ENCODE data around the gene OR2T2.
"Not testable (repeated sequence)": the region's sequence is repeated elsewhere in the genome, so short reads cannot be mapped to it uniquely, and the experiment has no call there.

Gene OR2T2
- long read RNA-seq, donor 1: 0 reads
- long read RNA-seq, donor 2: 0 reads
- long read RNA-seq, donor 3: 0 reads
- long read RNA-seq, donor 4: 0 reads
- long read RNA-seq, donor 5: 0 reads
- long read RNA-seq, donor 6: 0 reads
- long read RNA-seq, donor 7: 0 reads
- long read RNA-seq, donor 8: 0 reads

- DNase-seq: not testable (repeated sequence)
Measured at GRCh38 chr1:248445399-248445798, at the start of gene OR2T2. OR2T2 (plus strand) TSS chr1:248445637; CDS start chr1:248452798, 7,161 bp downstream.

DNA sequence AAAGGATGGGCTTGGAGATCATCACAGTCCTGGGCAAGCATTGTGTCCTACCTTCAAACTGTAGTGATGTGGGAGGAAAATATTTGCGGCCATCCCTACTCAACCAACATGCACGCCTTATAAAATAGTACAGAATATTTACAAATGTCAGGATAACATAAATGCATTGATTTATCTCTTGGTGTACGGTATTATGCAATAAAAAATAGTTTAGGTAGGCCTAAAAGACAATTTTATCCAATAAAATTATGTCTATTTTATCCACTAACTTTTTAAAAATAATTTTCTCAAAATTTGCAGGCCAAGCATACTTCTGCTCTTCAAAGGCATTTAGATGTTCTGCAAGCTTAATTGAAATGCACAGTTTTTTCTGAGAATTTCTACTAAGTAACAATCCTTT is 42.7 kb upstream of the OR2T2 start, which contains the start of gene OR2T1:
OR2T1 (plus strand) TSS at position 301 of the 400 bp plus-strand sequence. CDS start 3,100 bp downstream, outside the sequence.
- DNase-seq: no peak

- DNase-seq: no peak
Measured at GRCh38 chr1:248404024-248404423, 41.4 kb upstream of the OR2T2 start.

- DNase-seq: no peak
Measured at GRCh38 chr1:248406721-248407692, 38.4 kb upstream of the OR2T2 start.

- no peak for DNase-seq
Measured at GRCh38 chr1:248416226-248416625, 29.2 kb upstream of the OR2T2 start.

GRCh38 chr1:248417854-248418253 is 27.6 kb upstream of the OR2T2 start:
- DNase-seq: no peak

- no peak for DNase-seq
Measured at GRCh38 chr1:248421384-248421783, 24.1 kb upstream of the OR2T2 start.

- DNase-seq: not testable (repeated sequence)
Measured at GRCh38 chr1:248427526-248428191, 17.8 kb upstream of the OR2T2 start.

DNA sequence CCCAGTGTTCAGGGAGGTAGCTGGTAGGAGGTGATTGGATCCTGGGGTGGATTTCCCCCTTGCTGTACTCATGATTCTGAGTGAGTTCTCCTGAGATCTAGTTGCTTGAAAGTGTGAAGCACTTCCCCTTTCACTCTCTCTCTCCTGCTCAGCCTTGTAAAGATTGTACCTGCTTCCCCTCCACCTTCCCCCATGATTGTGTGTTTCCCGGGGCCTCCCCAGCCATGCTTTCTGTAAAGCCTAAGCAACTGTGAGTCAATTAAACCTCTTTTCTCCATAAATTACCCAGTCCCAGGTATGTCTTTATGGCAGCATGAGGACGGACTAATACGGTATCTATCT is 17.3 kb upstream of the OR2T2 start:
- not testable (repeated sequence) for DNase-seq

DNA sequence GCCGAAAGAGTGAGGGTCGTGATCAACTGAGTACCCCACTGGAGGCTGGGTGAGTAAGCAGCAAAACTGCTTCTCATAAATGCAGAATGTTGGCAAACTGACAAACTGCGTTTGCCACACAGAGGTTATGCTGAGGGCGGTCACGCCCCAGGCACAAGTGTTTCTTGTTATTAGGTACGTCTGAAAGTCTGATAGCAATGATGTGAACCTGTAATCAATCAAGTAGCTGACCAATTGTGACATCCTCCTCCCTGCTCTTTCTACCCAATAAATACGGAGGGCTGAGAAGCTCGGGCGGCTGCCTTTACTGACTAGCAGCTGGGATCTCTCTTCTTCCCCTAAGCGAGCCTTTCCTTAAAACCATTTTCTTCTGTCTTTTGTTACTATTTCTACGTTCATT is 13.8 kb upstream of the OR2T2 start:
- DNase-seq: not testable (repeated sequence)

DNA sequence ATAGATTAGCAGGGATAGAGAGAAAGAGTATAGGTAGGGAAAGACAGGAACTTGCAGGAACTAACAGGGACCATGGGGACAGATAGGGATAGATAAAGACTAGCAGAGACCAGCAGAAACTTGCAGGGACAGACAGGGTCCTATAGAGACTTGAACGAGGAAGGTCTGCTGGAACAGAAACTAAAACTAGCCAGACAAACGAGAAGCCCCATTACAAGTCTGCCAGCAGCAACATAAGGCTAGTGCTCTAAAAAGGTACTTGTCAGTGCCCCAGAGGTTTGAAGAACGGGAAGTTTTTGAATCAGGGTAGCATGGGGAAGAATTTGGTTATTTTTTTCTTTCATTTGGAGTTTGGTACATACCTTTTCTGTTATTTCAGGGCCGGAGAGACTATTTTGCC is 13.2 kb upstream of the OR2T2 start:
- DNase-seq: not testable (repeated sequence)

- DNase-seq: not testable (repeated sequence)
Measured at GRCh38 chr1:248433811-248434415, 11.5 kb upstream of the OR2T2 start.

- DNase-seq: not testable (repeated sequence)
Measured at GRCh38 chr1:248434913-248435312, 10.5 kb upstream of the OR2T2 start.

DNA sequence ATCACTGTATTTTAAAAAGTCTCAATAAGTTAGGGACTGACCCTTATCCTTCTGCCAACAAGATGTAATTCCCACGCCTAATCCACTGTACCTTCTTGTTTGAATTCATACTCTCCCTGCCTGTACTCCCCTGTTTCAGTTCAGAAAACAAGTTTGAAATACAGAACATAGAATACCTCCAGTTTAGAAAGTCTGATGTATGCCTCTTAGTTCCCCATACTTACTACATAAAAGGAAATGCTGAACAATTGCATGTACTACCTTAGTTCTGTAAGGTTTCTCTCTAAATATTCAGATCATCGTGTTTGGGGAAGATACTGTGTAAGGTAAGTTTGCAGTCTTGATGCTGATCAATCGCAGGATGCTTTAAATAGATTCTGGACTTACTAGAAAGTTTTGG is 9.1 kb upstream of the OR2T2 start:
- DNase-seq: not testable (repeated sequence)

DNA sequence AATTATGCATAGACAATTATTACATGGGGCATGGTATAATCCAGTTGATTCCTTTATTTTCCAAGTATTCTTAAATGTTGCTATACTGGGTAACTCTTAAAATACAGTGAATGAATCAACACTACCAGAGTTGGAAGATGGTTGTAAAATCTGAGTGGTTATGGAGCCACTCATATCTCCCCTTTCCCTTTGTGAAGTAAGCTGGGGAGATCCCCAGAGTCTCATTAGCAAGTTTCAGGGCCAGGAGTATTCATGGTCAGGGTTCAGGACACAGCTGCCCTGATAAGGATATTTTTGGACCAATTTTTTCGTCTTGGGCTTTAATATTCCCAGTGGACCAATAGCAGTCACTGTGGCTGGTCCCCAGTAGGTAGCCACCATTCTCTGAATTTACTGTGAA is 6.8 kb upstream of the OR2T2 start:
- DNase-seq: not testable (repeated sequence)

GRCh38 chr1:248439283-248439682 is 6.2 kb upstream of the OR2T2 start:
- DNase-seq: not testable (repeated sequence)

GRCh38 chr1:248442500-248443277 is 2.7 kb upstream of the OR2T2 start:
- DNase-seq: not testable (repeated sequence)

DNA sequence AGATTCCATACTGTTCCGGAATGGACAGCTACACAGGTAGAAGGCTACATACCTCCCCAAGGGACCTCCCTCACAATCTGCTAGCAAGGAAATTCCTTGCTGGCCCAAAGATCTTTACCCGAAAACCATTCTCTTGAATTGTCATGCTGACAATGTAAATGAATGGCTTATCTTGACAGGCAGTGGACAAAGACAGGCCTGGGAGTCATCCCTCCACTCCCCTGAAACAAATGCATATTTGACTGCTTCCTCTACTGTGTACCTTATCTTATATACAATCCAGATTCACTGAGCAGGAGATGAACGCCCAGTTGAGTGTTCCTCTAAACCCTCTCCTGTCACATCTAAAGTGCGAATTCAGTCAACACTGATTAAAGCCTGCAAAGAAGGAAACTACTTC is 834 bp upstream of the OR2T2 start:
- DNase-seq: not testable (repeated sequence)

GRCh38 chr1:248448409-248449074 is 3.1 kb downstream of the OR2T2 start:
- DNase-seq: not testable (repeated sequence)

GRCh38 chr1:248449821-248450465 is 4.5 kb downstream of the OR2T2 start:
- DNase-seq: not testable (repeated sequence)

All from right kidney (tissue), 9 donors.